Endodermal cell (in vitro differentiated cells): ENCODE measurements around the gene PTPRK. TPM values are rescaled to one million over a fixed set of nuclear protein-coding genes. Genes with fewer than 3 reads are reported as not detected.

ENCODE experiments used
- DNase-seq: peaks from one replicate; pipeline ENCODE4 v3.0.0-alpha.2; 2017
- H3K27ac ChIP-seq: 2 replicates; pipeline ENCODE4 v1.5.1; 2013; ENCODE audit warnings: mild to moderate bottlenecking, low read depth, low read length, moderate library complexity
- H3K27me3 ChIP-seq: 2 replicates; pipeline ENCODE4 v1.6.1; 2013; ENCODE audit warnings: mild to moderate bottlenecking, low read length, moderate library complexity; ENCODE audit not compliant: insufficient read depth, control insufficient read depth, poor library complexity, severe bottlenecking
- H3K36me3 ChIP-seq: 2 replicates; pipeline ENCODE4 v1.7.0; 2013; ENCODE audit warnings: mild to moderate bottlenecking, low read length, moderate library complexity; ENCODE audit not compliant: control insufficient read depth, insufficient read depth
- H3K4me1 ChIP-seq: one replicate; pipeline ENCODE4 v1.7.0; 2013; ENCODE audit warnings: low read length; ENCODE audit not compliant: control insufficient read depth, insufficient read depth
- H3K4me3 ChIP-seq: 2 replicates; pipeline ENCODE4 v1.5.1; 2013; ENCODE audit warnings: mild to moderate bottlenecking, low read length, moderate library complexity
- H3K9ac ChIP-seq: 2 replicates; pipeline ENCODE4 v1.6.1; 2013; ENCODE audit warnings: mild to moderate bottlenecking, low read length, moderate library complexity; ENCODE audit not compliant: poor library complexity, severe bottlenecking; ENCODE audit errors: extremely low read depth
- H3K9me3 ChIP-seq: 2 replicates; pipeline ENCODE4 v1.6.1; 2013; ENCODE audit warnings: mild to moderate bottlenecking, low read length, moderate library complexity; ENCODE audit not compliant: control insufficient read depth
- H3K27ac Mint-ChIP-seq: 2 replicates; pipeline ENCODE4 v1.8.0; 2020; ENCODE audit warnings: mixed read lengths
- H3K27me3 Mint-ChIP-seq: 2 replicates; pipeline ENCODE4 v1.8.0; 2021; ENCODE audit warnings: mild to moderate bottlenecking, mixed read lengths; ENCODE audit not compliant: insufficient read depth
- H3K36me3 Mint-ChIP-seq: 2 replicates; pipeline ENCODE4 v1.8.0; 2020; ENCODE audit warnings: low read depth, mixed read lengths
- H3K4me1 Mint-ChIP-seq: 2 replicates; pipeline ENCODE4 v1.8.0; 2020; ENCODE audit warnings: mixed read lengths
- H3K4me3 Mint-ChIP-seq: 2 replicates; pipeline ENCODE4 v1.8.0; 2020; ENCODE audit warnings: mild to moderate bottlenecking, moderate library complexity, mixed read lengths
- H3K9me3 Mint-ChIP-seq: 2 replicates; pipeline ENCODE4 v1.8.0; 2020; ENCODE audit warnings: mild to moderate bottlenecking, mixed read lengths
- CTCF ChIP-seq: fragments of 200-600 bp; sonication (generic); conservative IDR thresholded peaks from 2 replicates; pipeline ENCODE4 v1.5.0; 2021; ENCODE audit warnings: antibody characterized with exemption, mild to moderate bottlenecking
- WGBS, 2 experiments: methylation state at CpG; one replicate each; pipeline versions ENCODE4 v1.1.5 to v1.1.7; 2013; ENCODE audit warnings: missing lambda C conversion rate in 2 of 2, mixed read lengths in 1 of 2; ENCODE audit not compliant: insufficient coverage in 1 of 2, insufficient read length in 1 of 2; 5-methylcytosine and 5-hydroxymethylcytosine counted together
- total RNA-seq, 2 donors: library from RNA; stranded (reverse); fragmentation: NEBNext Ultra II Directional in 1 of 2; extraction: Animal tissue kit (Norgen Biotek cat#: 25700) in 1 of 2; gene quantifications; 2 replicates in 1 of 2; 3 replicates in 1 of 2; pipeline ENCODE4 v1.2.1, GENCODE V29; 2021

Gene PTPRK
- total RNA-seq, 2 donors from 2014 or later: 46.4 to 57.6 TPM

GRCh38 chr6:128409003-128409402 is 111.4 kb downstream of the PTPRK start:
- Mint-ChIP-seq H3K4me3 (no peak overlapping the region), H3K27ac (no peak overlapping the region), H3K36me3 (no peaks in the 10 kb centered on the region), H3K4me1 (no peaks in the 10 kb centered on the region), H3K9me3 (no peaks in the 10 kb centered on the region), H3K27me3 (no peaks in the 10 kb centered on the region)
- Histone ChIP-seq H3K4me3 (no peak overlapping the region), H3K4me1 (no peaks in the 10 kb centered on the region), H3K36me3 (no peaks in the 10 kb centered on the region), H3K9me3 (no peaks in the 10 kb centered on the region), H3K27me3 (no peaks in the 10 kb centered on the region), H3K27ac (no peak overlapping the region), H3K9ac (no peak overlapping the region)
- 91 to 100% methylated on average over 1 of the region's 1 CpG for WGBS, 2 experiments
- DNase-seq: no peak
- TF ChIP-seq CTCF: no peak

- no peak for DNase-seq
- Histone ChIP-seq H3K9ac (no peak overlapping the region), H3K4me1 (no peaks in the 10 kb centered on the region), H3K27me3 (no peaks in the 10 kb centered on the region), H3K36me3 (no peaks in the 10 kb centered on the region), H3K27ac (no peak overlapping the region), H3K9me3 (no peaks in the 10 kb centered on the region), H3K4me3 (no peak overlapping the region)
- no peak overlapping the region for H3K4me3 Mint-ChIP-seq
- WGBS, 2 experiments: 90% methylated on average over 1 of the region's 1 CpG; no CpG with 5 or more reads in 1 of the 2 experiments
- TF ChIP-seq CTCF: no peak
- H3K9me3 Mint-ChIP-seq: no peaks in the 10 kb centered on the region
- H3K36me3 Mint-ChIP-seq: no peaks in the 10 kb centered on the region
- H3K27me3 Mint-ChIP-seq: no peaks in the 10 kb centered on the region
- no peak overlapping the region for H3K27ac Mint-ChIP-seq
- no peaks in the 10 kb centered on the region for H3K4me1 Mint-ChIP-seq
Observed at GRCh38 chr6:128406453-128406852, 113.9 kb downstream of the PTPRK start.

GRCh38 chr6:128403618-128404444 is 116.6 kb downstream of the PTPRK start:
- no peaks in the 10 kb centered on the region for H3K27me3 ChIP-seq
- no peaks in the 10 kb centered on the region for H3K36me3 ChIP-seq
- DNase-seq: no peak
- H3K27me3 Mint-ChIP-seq: no peaks in the 10 kb centered on the region
- H3K4me1 Mint-ChIP-seq: no peaks in the 10 kb centered on the region
- no peaks in the 10 kb centered on the region for H3K9me3 Mint-ChIP-seq
- no peaks in the 10 kb centered on the region for H3K4me1 ChIP-seq
- TF ChIP-seq CTCF: no peak
- H3K27ac ChIP-seq: no peak overlapping the region
- 95 to 100% methylated on average over 3 to 4 of the region's 4 CpGs for WGBS, 2 experiments
- H3K9me3 ChIP-seq: no peaks in the 10 kb centered on the region
- no peaks in the 10 kb centered on the region for H3K36me3 Mint-ChIP-seq
- no peak overlapping the region for H3K4me3 Mint-ChIP-seq
- no peak overlapping the region for H3K9ac ChIP-seq
- H3K4me3 ChIP-seq: no peak overlapping the region
- H3K27ac Mint-ChIP-seq: no peak overlapping the region
